NCI-H1436 (cell line): ENCODE results near the gene LINC00305.
A peak's percentile ranks its signal among the peaks of the same experiment; 100 is the strongest.

Source experiments
- DNase-seq: peaks from one replicate; lab custom pipeline; 2025; lab: John Stamatoyannopoulos, UW

The LINC00305 gene

DNA sequence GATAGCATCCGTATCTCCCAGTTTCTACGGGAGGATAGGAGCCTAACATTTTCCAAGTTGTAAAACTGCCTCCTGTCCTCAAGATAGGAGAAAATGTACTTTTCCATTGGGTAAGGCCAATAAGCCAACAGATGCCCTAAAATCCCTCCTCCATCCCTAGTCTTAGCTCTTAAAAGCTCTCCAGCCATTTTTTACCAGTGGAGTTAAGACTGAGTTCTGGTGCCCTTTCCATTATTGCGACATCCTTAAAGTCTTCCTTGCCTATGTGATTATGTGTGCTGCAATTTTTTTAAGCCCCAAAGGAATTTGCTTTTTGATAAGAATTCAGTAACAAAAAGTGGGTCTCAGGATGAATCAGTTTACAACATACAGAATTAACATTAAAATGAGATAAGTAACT is 33.0 kb downstream of the LINC00305 start:
- no peak for DNase-seq

DNA sequence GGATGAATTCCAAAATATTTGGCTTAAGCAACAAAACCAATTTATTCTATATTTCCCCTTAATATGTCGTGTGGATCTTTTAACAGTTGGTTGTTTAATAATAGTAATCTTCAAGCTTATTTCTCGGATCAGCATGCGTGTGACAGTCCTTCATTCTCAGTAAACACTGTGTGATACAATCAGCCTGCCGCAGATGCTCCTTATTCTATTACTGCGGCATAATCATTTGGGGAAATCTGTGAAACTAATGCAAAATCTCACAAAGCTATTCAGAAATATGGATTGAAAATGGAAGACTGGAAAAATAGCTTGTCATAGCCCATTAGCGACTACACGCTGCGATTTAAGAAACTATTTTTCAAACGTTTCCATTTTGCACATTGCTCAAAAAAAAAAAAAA is 36.9 kb downstream of the LINC00305 start:
- DNase-seq: no peak

DNA sequence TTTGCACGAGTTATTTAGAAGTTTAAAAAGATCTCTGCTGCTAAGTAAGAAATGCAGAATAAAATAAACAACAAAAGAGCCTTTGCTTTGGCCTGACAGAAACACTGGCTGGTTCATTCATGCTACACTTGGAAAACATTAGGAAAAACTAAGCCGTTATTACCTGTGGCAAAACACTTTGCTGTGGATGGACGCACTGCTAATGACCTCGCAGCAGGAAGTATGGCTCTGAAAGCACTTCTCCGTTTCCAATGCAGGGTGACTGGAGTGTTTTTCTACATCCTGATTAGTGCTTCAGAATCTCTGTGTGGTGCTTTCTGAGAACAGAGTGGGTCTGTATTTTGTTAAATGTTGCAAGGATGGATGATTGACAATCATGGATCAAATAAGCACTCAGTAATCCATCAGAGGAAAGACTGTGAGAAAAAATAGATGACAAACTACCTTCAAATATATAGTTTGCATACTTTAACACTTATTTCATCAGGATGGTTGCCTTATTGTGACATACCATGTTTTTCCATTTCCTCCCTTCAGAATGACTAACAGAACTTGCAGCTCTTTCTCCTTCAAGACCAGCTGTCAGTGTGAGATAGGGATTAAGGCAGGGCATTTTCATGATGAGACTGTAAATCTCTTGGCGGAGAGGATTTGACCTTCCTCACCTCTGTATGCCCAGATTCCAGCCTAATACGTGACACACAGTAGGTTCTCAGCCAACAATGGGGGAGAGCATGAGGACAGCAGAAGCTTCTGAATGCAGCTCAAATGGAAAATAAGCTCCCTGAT is 38.0 kb downstream of the LINC00305 start:
- no peak for DNase-seq

DNA sequence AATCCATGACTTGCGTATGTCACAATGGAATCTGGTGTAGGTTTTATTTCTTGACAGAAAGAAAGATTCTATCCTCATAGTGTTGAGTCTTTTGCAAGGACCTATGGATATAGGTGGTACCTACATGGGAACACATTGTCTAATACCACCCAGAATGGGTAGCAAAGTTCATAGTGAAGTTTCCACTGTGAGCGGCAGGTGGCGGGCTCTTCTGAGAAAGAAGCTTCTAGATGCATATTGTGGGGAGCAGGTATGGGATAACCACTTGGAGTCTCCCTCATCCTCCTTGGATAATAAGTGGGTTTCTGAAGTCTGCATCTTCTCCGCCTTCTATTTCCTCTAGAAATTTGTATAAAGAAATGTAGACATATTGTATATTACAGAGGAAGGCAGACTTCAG is 44.9 kb downstream of the LINC00305 start:
- DNase-seq: no peak

DNA sequence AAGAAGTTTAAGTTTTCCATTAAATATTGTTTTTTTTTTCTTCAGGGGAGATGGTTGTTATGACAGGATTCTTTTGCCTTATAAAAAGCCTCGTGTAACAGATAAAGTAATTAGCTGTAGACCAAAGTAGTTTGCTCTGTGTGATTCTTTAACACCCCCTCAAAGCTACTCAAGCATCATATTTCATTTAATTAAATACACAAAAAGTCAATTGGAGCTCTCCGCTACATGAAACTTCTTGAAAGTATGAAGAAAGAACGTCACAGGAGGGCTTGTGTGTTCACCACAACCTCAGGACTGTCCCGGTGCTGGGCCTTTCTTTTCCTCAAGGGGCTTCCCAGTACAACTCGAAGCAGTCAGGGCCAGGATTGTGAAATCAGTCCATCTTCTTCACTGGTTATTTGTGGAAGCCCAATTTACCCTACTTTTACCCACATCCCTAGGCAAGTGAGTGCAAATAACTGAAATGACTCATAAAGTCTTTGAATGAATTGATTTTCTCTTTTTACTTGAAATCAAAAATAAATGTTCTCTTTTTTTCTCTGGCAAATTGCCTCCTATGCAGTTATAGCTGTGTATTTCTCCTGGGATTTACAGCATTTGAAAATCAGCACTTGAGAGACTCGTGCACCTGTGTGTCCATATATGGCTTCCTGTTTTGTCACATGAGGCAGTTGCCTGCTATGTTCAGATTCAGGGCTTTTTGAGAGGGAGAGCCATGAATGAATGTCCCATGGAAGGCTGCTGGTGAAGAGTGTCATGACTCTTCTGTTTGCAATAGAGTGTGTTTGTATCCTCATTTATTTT is 48.6 kb downstream of the LINC00305 start:
- DNase-seq: peak; percentile 52

DNA sequence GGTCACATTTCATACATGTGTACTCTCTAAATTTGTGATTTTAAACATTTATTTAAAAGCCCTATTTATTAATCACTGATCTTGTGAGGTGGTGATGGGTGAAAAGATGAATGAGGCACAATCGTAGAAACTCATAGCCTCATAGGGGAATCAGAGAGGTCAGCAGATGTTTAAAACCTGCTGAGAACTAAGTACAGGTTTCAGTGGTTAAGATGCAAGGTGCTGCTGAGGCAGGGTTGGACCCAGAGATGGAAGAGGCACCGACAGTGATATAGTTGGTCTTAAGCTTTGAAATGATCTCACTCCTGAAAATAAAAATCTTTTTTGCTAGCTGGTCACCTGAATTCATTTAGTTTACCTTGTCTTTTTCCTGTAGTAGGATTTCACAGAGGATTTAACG is 49.6 kb downstream of the LINC00305 start:
- no peak for DNase-seq

DNA sequence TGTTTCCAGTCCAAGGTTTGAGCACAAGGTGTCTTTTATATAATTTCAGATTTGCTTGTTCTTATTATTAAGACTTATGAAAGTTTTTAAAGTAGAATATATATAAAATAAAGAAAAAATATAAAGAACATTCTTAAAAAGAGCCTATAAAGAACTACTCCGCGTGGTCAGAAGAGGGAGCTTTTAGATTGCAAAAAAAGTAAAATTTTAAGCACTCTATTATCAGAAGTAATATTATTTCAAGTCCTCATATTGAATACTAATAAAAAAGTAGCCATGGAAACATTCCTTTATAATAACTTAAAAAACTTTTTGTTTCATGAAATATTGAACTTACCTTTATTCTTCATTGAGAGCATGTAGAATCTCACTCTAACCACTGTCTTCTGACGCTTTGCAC is 51.4 kb downstream of the LINC00305 start:
- no peak for DNase-seq

DNA sequence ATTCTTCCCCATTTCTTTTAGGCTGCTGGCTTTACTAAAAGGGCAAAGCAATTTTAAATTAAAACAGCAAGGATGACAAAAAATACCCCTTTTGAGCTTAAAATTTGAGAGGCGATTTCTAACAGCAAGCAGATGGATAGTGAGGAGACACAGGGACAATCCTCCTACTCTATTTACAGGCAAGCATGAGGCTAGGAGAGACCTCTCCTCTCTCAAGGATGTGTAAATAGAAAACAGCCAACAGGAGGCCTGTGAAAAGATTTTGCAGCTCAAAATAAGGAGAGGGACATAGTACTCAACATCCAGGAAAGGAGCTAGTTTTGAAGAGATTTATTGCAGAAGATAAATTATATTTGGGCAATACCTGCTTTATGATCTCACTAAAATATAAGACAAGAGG is 53.8 kb downstream of the LINC00305 start:
- no peak for DNase-seq

DNA sequence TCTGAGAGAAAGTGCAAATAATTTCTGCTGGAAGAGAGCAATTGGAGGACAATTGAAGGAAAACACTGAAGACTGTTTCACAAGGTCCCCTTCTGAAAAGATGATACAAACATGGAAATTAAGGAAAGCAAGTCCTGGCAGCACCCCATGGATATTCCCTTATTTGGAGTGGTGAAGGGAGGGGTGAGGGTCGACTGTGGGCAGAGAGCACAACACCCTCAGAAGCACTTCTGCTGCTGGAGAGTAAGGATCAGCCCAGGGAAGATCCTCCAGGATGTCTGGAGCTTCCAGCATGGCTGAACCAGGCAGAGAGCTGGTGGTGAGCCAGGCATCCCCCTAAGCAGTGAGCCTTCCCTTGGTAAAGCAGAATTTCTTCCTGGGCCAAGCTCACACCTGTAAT is 54.7 kb downstream of the LINC00305 start:
- DNase-seq: no peak

DNA sequence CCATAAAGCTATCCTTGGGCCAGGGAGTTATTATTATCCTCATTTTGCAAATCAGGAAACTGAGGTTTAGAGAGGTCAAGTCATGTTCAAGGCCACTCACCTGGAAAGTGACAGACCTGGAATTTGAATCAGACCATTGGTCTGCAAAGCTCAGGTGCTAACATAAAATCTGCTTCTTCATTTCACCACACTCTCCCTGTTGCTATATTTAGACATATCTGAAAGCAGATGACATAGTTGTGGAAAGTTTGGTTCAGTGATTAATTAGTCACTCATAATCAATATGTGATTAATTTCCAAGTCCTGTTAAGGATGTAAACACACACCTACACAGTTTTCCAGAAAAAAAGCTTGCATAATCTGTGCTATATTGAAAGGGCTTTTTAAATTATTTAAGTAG is 57.4 kb downstream of the LINC00305 start:
- DNase-seq: no peak

DNA sequence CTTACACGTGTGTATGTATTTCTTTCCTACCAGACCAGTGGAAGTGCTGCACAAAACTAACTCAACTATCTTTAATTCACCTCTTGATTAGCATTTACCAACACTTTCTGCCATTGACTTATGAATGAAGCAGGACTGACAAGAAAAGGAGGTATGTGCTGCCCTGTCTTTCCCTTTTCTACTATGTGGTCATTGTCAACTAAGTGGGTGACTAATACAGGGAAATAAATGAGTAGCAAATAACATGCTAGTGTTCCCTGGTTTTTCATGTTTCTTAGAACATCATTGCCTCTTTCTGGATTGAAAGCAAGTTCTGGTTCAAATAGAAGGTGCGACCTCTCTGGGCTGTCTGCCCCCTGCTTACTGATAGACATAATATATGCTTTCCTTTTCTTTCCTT is 58.0 kb downstream of the LINC00305 start:
- DNase-seq: no peak

DNA sequence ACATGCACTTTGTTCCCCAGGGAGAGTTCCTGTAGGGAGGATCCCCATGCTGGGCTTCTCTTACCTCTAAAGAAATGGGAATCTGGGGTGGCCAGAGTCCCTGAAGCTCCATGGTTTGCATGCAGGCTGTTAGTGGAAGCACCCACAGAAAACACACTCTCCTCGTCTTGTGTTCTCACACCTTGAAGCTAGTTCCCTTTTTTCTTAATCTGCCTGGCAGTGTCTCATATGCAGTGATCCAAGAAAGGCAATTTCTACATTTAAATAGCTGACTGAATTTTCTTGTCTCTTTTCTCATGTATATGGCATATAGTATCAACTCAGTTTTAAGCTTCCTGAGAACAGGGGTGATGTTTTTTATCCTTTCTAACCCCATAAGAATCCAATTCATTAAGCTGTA is 65.0 kb downstream of the LINC00305 start:
- DNase-seq: no peak

DNA sequence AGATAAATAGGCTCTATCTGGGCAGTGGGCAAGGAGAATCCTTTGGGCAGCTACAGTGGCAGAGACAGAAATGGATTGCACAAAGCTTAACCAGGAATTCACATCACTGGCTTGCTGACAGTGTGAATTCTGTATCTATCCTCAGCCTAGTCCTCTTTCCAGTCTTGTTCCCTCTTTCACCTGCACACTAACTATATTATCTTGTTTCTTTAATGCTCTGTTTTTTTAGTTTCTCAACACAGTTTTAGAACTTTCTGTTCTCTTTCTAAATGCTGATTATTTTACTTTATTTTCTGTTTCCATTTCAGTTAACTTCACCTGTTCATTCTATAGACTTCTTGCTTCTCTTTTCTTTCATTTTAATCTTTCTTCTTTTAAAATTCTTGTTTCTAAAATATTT is 66.4 kb downstream of the LINC00305 start:
- no peak for DNase-seq

DNA sequence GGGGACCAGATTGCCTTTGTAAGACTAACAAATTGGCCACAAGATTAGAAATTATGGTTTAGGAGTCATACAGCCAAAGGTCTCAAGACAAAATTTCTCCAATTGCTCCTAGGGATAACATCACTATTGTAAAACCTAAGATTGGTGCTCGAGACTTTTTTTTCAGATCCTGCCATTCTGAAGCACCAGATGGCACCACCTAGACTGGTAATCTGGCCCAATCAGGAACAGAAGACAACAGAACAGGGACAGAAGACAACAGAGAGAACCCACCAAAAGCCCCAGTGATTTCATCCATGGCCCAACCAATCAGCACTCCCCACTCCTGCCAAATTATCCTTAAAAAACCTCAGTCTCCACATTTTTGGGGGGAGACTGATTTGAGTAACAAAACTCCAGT is 66.8 kb downstream of the LINC00305 start:
- no peak for DNase-seq

DNA sequence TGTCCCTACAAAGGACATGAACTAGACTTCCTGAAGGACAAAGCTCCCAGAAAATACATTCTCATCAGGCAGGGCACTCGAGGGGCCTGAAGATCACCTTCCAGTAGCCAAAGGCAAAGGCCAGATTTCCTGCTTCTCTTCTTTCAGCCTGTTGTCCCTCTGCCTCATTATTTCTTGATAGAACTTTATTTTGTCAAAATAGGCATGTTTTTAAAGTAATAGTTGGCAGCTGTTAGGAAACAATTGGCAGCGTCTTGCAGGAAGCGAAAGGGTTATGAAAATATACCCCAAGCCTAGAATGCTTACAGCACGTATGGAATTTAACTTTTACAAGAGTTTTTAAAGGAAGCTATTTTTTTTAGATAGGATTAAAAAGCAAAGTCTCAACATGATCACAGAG is 74.9 kb downstream of the LINC00305 start:
- DNase-seq: no peak

DNA sequence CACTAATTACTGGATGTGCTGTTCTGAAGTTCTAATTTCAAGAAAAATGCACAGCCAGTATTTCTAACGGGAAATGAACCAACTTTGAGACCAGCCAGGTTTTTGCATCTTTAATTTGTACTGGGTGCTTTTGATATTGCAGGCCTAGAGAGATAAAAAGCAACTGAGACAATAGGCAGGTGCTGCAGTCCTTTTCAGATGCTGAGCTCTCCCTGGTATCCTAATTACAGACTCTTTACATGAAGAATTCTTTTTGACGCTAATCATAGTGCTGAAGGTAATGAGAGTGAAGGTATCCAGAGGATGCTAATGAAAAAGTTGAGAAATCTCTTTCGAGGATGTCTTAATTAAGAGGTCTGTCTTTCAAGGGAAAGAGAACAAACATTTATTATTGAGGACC is 93.9 kb downstream of the LINC00305 start:
- no peak for DNase-seq

DNA sequence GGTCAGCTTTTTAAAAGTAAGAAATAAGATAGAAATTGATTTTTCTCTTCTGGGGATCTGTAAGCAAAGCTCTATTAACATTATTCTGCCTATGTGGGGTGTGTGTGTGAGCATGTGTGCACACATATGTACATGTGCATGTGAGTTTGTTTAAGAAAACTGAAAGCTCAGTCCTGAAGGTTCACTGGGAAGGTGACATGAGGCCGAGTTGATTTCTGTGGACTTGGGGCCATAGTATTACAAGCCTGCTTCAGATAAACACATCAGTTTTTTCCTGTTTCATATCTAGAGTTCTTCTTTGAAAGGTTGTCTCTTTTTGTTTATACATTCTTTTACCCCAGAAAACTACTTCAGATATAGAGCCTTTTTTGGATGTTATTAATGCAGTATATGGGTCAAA is 95.6 kb downstream of the LINC00305 start:
- DNase-seq: no peak

DNA sequence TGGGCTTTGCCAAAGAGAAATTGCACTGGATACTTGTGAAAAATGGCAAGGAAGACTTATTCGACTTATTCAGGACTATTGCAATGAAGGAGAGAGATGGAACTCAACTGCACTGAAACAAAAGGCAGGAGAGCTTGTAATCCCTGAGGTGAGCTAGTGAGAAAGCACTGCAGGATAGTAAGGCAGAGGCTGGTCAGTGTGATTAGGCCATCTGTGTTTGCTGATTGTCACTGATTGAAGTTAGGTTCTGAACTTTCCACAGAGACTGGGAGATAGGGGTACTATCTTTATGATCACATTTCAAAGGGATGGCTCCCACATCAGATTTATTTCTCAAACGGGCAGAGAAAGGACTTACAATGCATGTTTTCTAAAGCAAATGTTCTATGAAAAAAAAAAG is 96.1 kb downstream of the LINC00305 start:
- DNase-seq: no peak

DNA sequence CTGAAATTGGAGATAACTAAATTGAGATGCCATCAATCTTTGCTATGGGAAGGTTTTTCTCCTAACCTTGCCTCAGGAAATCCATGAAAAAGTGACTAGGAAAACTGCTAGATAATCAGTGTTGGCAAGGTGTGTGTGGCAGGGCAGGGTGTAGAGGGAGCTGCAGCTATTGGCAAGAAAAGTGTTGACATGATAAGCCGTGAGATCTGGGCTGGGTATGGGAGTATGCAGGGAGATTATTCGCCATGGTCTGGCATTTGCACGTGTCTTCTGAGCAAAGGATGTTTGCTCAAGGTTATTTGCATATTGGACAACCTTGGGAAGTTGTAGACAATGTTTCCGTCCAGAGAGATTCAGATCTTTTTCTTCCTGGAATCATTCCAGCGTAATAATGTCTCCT is 104.3 kb downstream of the LINC00305 start:
- no peak for DNase-seq

DNA sequence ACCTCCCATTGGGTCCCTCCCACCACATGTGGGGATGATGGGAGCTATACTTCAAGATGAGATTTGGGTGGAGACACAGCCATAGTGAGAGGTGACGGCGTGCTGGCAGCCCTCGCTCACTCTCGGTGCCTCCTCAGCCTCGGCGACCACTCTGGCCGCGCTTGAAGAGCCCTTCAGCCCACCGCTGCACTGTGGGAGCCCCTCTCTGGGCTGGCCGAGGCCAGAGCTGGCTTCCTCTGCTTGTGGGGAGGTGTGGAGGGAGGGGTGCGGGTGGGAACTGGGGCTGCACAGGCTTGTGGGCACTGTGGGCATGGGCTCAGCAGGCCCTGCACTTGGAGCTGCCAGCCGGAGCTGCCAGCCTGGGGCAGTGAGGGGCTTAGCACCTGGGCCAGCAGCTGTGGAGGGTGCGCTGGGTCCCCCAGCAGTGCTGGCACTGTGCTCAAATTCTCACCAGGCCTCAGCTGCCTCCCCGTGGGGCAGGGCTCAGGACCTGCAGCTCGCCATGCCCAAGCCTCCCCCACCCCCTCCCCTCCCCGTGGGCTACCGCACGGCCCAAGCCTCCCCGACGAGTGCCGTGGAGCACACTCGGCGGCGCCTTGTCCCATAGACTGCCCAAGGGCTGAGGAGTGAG is 106.0 kb downstream of the LINC00305 start:
- DNase-seq: no peak

DNA sequence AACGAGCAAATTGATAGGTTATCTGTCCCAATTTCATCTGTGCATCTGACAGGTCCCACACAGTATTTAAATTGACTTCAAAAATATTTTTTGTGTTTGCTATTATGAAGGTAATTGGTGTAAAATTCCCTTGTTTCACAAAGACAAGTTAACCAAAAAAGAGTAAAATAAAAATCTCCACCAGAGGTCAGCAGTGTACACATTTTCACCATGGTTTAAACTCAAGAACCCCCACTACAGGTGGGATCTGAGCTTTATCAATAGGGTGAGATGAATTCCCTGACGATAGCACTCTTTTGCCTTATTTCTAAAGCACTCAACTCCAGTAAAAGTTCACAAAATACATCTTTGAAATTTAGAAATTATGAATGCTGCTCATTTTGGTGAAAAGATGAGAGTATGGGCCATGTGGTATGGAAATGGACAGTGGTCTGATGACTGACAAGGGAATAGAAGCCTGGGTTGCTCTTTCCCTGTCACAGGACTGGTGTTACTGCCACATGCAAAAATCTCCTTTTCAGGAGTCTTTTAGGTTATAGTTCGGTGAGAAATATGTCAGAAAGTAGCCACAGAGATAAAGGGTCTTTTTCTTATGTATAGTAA is 111.0 kb downstream of the LINC00305 start:
- DNase-seq: peak; percentile 25

DNA sequence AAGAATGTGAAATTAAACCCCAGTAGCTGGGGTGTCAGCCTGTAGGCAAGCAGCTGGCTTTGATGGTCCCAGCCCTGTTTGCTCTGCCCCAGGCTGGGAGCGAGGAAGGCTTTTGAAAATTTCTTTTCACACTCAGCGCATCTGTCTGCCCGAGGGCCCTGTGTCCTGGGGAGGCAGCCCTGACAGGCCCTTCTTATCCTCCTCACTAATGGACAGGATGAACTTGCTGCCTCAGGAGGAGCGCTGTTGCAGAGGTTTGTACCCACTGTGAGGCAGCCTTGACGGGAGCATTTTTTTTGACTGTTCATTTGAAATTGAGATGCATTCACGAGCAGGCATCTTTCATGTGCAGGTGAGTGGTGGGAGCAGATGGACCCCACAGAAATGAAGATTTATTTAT is 116.6 kb downstream of the LINC00305 start:
- DNase-seq: no peak

DNA sequence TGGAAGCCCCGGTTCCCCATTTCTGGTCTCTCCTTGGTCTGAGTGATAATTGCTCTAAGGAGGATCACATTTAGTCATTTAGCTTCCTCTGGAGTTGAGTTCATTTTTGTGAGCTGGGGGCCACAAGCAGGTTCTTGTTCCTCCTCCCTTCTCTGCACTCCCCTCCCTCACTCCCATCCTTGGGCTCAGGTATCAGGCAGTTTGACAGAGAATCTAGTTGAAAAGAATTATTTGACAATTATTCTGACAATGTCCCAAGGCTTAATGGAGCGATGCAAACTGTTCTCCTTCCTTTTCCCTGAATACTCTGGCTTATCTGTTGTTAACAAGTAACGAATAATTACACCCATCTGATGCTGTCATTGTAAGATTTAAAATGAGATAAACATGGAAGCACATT is 117.5 kb downstream of the LINC00305 start:
- DNase-seq: no peak
